H9 (cell line): ENCODE measurements around the gene TRMT61A. TPM values are rescaled to one million over a fixed set of nuclear protein-coding genes. Genes with fewer than 3 reads are reported as not detected.

Experiments
- DNase-seq: peaks from one replicate; pipeline ENCODE4 v3.0.0-alpha.2; 2017
- H2AFZ ChIP-seq: one replicate; pipeline ENCODE4 v1.6.1; 2013; ENCODE audit warnings: mild to moderate bottlenecking, low read length, control low read depth, moderate library complexity
- H2AK5ac ChIP-seq: 2 replicates; pipeline ENCODE4 v1.6.1; 2013; ENCODE audit warnings: low read length, control low read depth, mixed read lengths; ENCODE audit not compliant: insufficient read length
- H2BK120ac ChIP-seq: one replicate; pipeline ENCODE4 v1.6.1; 2013; ENCODE audit warnings: low read depth, mild to moderate bottlenecking, low read length, control low read depth, inconsistent platforms; ENCODE audit not compliant: poor library complexity, severe bottlenecking
- H2BK12ac ChIP-seq: 2 replicates; pipeline ENCODE4 v1.6.1; 2013; ENCODE audit warnings: low read length, control low read depth, mixed read lengths, low read depth; ENCODE audit not compliant: insufficient read length
- H2BK15ac ChIP-seq: 2 replicates; pipeline ENCODE4 v1.6.1; 2013; ENCODE audit warnings: low read depth, low read length, control low read depth
- H2BK20ac ChIP-seq: one replicate; pipeline ENCODE4 v1.6.1; 2013; ENCODE audit warnings: low read depth, mild to moderate bottlenecking, low read length, control low read depth, inconsistent platforms; ENCODE audit not compliant: poor library complexity, severe bottlenecking
- H2BK5ac ChIP-seq: 2 replicates; pipeline ENCODE4 v1.6.1; 2013; ENCODE audit warnings: low read length, control low read depth, mixed read lengths; ENCODE audit not compliant: insufficient read length
- H3K14ac ChIP-seq: 2 replicates; pipeline ENCODE4 v1.6.1; 2013; ENCODE audit warnings: low read length, control low read depth; ENCODE audit not compliant: insufficient read depth
- H3K18ac ChIP-seq: 2 replicates; pipeline ENCODE4 v1.6.1; 2013; ENCODE audit warnings: low read depth, mild to moderate bottlenecking, mixed read lengths, low read length, control low read depth; ENCODE audit not compliant: insufficient read length
- H3K23ac ChIP-seq: 2 replicates; pipeline ENCODE4 v1.6.1; 2013; ENCODE audit warnings: low read length, control low read depth, mixed read lengths, low read depth; ENCODE audit not compliant: insufficient read length
- H3K23me2 ChIP-seq: 2 replicates; pipeline ENCODE4 v1.6.1; 2013; ENCODE audit warnings: low read depth, mild to moderate bottlenecking, mixed read lengths, low read length, control low read depth; ENCODE audit not compliant: insufficient read length, poor library complexity, severe bottlenecking
- H3K27ac ChIP-seq: 2 replicates; pipeline ENCODE4 v1.5.1; 2013; ENCODE audit warnings: low read length, control low read depth, mixed read lengths, low read depth; ENCODE audit not compliant: insufficient read length
- H3K27me3 ChIP-seq: 2 replicates; pipeline ENCODE4 v1.6.1; 2013; ENCODE audit warnings: low read length, control low read depth, inconsistent platforms; ENCODE audit not compliant: insufficient read depth
- H3K4ac ChIP-seq: 2 replicates; pipeline ENCODE4 v1.6.1; 2013; ENCODE audit warnings: low read depth, mild to moderate bottlenecking, control low read depth, inconsistent platforms, low read length, moderate library complexity
- H3K4me1 ChIP-seq: 2 replicates; pipeline ENCODE4 v1.6.1; 2013; ENCODE audit warnings: low read length, control low read depth, inconsistent platforms; ENCODE audit not compliant: insufficient read depth
- H3K4me2 ChIP-seq: 2 replicates; pipeline ENCODE4 v1.6.1; 2013; ENCODE audit warnings: low read length, control low read depth, mixed read lengths; ENCODE audit not compliant: insufficient read length, insufficient read depth
- H3K56ac ChIP-seq: 2 replicates; pipeline ENCODE4 v1.6.1; 2013; ENCODE audit warnings: low read depth, mild to moderate bottlenecking, mixed read lengths, low read length, control low read depth; ENCODE audit not compliant: insufficient read length
- H3K79me1 ChIP-seq: 2 replicates; pipeline ENCODE4 v1.6.1; 2013; ENCODE audit warnings: low read depth, mild to moderate bottlenecking, moderate library complexity, low read length, control low read depth, inconsistent platforms; ENCODE audit not compliant: insufficient read depth, poor library complexity, severe bottlenecking
- H3K79me2 ChIP-seq: 2 replicates; pipeline ENCODE4 v1.6.1; 2013; ENCODE audit warnings: low read length, control low read depth, inconsistent platforms; ENCODE audit not compliant: insufficient read depth
- H3K9ac ChIP-seq: 2 replicates; pipeline ENCODE4 v1.6.1; 2013; ENCODE audit warnings: low read length, control low read depth, mixed read lengths; ENCODE audit not compliant: insufficient read length; ENCODE audit errors: extremely low read depth
- H3K9me3 ChIP-seq: one replicate; pipeline ENCODE4 v1.6.1; 2013; ENCODE audit warnings: low read depth, low read length, inconsistent platforms; ENCODE audit not compliant: control insufficient read depth
- H3T11ph ChIP-seq: one replicate; pipeline ENCODE4 v1.6.1; 2013; ENCODE audit warnings: mild to moderate bottlenecking, low read length, control low read depth, inconsistent platforms
- H4K20me1 ChIP-seq: one replicate; pipeline ENCODE4 v1.6.1; 2013; ENCODE audit not compliant: control insufficient read depth, insufficient read length, insufficient read depth
- H4K5ac ChIP-seq: 2 replicates; pipeline ENCODE4 v1.6.1; 2013; ENCODE audit warnings: low read depth, mild to moderate bottlenecking, mixed read lengths, low read length, control low read depth; ENCODE audit not compliant: insufficient read length
- H4K8ac ChIP-seq: replicated peaks from 2 replicates; pipeline ENCODE4 v1.6.1; 2013; ENCODE audit warnings: low read length, control low read depth, mixed read lengths, low read depth; ENCODE audit not compliant: insufficient read length
- H4K91ac ChIP-seq: 2 replicates; pipeline ENCODE4 v1.6.1; 2013; ENCODE audit warnings: low read depth, mild to moderate bottlenecking, moderate library complexity, mixed read lengths, low read length, control low read depth; ENCODE audit not compliant: insufficient read length
- H3K27ac Mint-ChIP-seq, 3 experiments: 2 replicates in 2 of 3; 3 replicates in 1 of 3; pipeline ENCODE4 v1.8.0; 2020 to 2021; ENCODE audit warnings: mixed read lengths in 3 of 3, mild to moderate bottlenecking in 1 of 3, moderate library complexity in 1 of 3
- H3K27me3 Mint-ChIP-seq: 2 replicates; pipeline ENCODE4 v1.8.0; 2021; ENCODE audit warnings: low read depth, mild to moderate bottlenecking, moderate library complexity, mixed read lengths
- H3K36me3 Mint-ChIP-seq, 3 experiments: 2 replicates in 2 of 3; 3 replicates in 1 of 3; pipeline ENCODE4 v1.8.0; 2020 to 2021; ENCODE audit warnings: low read depth in 3 of 3, mixed read lengths in 3 of 3; ENCODE audit not compliant: insufficient read depth in 1 of 3
- H3K4me1 Mint-ChIP-seq, 2 experiments: 2 replicates each; pipeline ENCODE4 v1.8.0; 2020; ENCODE audit warnings: mixed read lengths in 2 of 2
- H3K4me3 Mint-ChIP-seq, 2 experiments: 2 replicates in 1 of 2; 3 replicates in 1 of 2; pipeline ENCODE4 v1.8.0; 2020 to 2021; ENCODE audit warnings: mild to moderate bottlenecking in 2 of 2, mixed read lengths in 2 of 2, moderate library complexity in 1 of 2
- H3K9me3 Mint-ChIP-seq, 2 experiments: 2 replicates in 1 of 2; 3 replicates in 1 of 2; pipeline ENCODE4 v1.8.0; 2020; ENCODE audit warnings: mild to moderate bottlenecking in 2 of 2, mixed read lengths in 2 of 2, moderate library complexity in 1 of 2
- CTCF ChIP-seq: fragments of 200-600 bp; sonication (generic); conservative IDR thresholded peaks from 3 replicates; pipeline ENCODE4 v1.8.0; 2021; ENCODE audit warnings: antibody characterized with exemption, mild to moderate bottlenecking
- WGBS: extraction: QIAGEN DNeasy Blood & Tissue Kit; methylation state at CpG from one replicate; pipeline ENCODE4 v1.1.7; 2013; ENCODE audit warnings: missing lambda C conversion rate, low lambda C conversion rate, mixed read lengths; ENCODE audit not compliant: insufficient read length; ENCODE audit errors: extremely low coverage; 5-methylcytosine and 5-hydroxymethylcytosine counted together
- total RNA-seq: library from RNA; stranded (reverse); gene quantifications from 2 replicates; pipeline ENCODE4 v1.2.1, GENCODE V29; 2021

Gene TRMT61A
- total RNA-seq, 1 experiment from 2014 or later, result 21.9 TPM

GRCh38 chr14:103491691-103492090 is 37.3 kb upstream of the TRMT61A start:
- Mint-ChIP-seq H3K27ac (peak overlapping the region in 2 of 3 experiments; percentile 2 to 12; a peak in 2 of 7 replicates), H3K27me3 (no peaks in the 10 kb centered on the region), H3K36me3 (peaks cover 5 to 49% (median 48%) of the 10 kb centered on the region in 3 experiments; a peak in 6 of 7 replicates), H3K4me3 (no peak overlapping the region), H3K9me3 (no peaks in the 10 kb centered on the region), H3K4me1 (0 out of 4 replicates have a peak, but pooled peaks cover 0 to 2% of the 10 kb centered on the region in 2 experiments)
- Histone ChIP-seq H3K79me1 (no peaks in the 10 kb centered on the region), H3K18ac (no peak overlapping the region), H2AK5ac (no peak overlapping the region), H2BK12ac (no peak overlapping the region), H3K4ac (no peak overlapping the region), H3K79me2 (no peaks in the 10 kb centered on the region), H3K4me1 (no peaks in the 10 kb centered on the region), H3K14ac (no peak overlapping the region), H4K91ac (no peak overlapping the region), H2BK120ac (no peak overlapping the region), H3K27me3 (no peaks in the 10 kb centered on the region), H3K27ac (no peak overlapping the region), H3K23ac (no peak overlapping the region), H2BK20ac (no peak overlapping the region), H3K9me3 (no peaks in the 10 kb centered on the region), H4K5ac (no peak overlapping the region), H3T11ph (no peak overlapping the region), H3K56ac (no peak overlapping the region), H2BK5ac (no peak overlapping the region), H3K9ac (no peak overlapping the region), H2BK15ac (no peak overlapping the region), H4K20me1 (no peaks in the 10 kb centered on the region), H3K23me2 (no peaks in the 10 kb centered on the region), H2AFZ (no peak overlapping the region), H3K4me2 (no peak overlapping the region), H4K8ac (no peak overlapping the region)
- WGBS, result no CpG with 5 or more reads among the region's 10 CpGs
- DNase-seq, result no peak
- no peak for TF ChIP-seq CTCF
